GM12873 (cell line): ENCODE data around the gene CRYBG1.

Source experiments
- TF ChIP-seq, protein P1 (sequence below): IDR thresholded peaks from 2 replicates; pipeline ENCODE4 v1.5.1; 2012; ENCODE audit warnings: low read depth, mild to moderate bottlenecking, moderate library complexity, low read length, control low read depth; ENCODE audit not compliant: insufficient read depth; ENCODE audit errors: missing control alignments

CRYBG1 gene

DNA sequence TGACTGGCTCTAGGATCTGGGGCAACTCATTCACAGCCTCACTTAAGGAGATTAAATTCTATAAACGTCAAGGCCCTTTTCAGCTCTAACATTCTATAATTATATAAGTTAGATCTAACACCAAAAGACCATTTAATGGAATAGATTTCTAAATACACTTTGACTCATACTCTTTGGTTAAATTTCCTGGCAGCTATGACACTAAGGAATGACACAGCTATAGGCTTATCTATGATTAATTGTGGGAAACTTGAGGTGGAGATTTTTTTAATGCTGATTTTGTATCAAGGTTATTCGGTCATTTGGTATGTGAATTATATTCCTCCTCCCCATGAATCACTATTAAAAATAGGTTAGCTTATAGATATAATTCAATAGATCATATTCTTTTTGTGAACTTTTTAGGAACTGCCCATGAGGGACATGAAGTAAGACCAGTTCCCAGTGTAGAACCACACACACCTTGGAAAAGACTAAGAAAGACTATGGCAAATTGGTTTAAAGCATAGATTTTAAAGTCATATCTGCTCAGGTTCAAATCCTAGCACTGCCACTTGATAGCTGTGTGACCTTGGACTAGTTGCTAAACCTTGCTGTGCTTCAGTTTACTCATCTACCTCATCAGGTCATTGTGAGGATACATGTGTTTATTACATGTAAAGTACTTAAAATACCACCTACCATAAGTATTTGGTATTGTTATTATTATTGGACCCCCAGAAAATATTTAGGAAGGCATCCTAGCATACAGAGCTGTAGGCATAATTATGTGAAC is 116.0 kb downstream of the CRYBG1 start:
- TF ChIP-seq, protein P1, sequence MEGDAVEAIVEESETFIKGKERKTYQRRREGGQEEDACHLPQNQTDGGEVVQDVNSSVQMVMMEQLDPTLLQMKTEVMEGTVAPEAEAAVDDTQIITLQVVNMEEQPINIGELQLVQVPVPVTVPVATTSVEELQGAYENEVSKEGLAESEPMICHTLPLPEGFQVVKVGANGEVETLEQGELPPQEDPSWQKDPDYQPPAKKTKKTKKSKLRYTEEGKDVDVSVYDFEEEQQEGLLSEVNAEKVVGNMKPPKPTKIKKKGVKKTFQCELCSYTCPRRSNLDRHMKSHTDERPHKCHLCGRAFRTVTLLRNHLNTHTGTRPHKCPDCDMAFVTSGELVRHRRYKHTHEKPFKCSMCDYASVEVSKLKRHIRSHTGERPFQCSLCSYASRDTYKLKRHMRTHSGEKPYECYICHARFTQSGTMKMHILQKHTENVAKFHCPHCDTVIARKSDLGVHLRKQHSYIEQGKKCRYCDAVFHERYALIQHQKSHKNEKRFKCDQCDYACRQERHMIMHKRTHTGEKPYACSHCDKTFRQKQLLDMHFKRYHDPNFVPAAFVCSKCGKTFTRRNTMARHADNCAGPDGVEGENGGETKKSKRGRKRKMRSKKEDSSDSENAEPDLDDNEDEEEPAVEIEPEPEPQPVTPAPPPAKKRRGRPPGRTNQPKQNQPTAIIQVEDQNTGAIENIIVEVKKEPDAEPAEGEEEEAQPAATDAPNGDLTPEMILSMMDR = no peak

DNA sequence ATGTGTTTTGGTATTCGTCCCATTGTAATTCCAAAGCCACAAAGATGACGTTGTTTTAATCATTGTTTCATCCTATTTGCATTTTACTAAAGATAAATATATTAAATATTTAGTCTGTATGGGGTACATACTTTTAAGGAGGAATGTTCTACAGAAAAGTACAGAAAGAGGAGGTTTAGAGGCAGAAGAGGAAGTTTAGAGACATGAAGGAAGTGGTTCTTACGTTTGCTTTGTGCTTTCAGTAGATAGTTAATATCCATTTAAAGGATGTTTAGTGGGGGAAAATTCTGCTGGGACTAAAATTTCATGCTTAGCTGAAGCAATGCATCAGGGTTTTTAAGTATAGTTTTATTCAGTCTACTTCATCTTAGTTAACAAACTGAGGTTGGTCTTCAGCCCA is 116.6 kb downstream of the CRYBG1 start:
- TF ChIP-seq, protein P1 = no peak

DNA sequence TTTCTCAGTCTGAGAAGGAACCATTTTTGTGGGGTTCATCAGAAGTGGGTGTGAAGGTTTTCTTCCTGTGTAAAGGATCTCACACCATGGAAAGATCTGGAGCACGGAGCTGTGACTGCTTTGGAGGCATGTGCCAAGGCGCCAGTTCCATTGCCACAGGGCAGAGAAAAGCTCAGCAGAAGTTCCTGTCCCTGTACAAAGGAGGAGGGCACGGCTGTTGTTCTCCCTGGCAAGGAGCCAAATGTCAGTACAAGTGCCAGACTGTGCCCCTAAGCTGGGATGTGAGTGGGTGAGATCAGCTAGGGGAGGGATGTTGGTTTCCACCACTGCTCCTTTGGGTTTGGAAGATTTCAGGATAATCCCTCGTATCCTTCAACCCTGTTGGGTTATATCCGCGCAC is 117.3 kb downstream of the CRYBG1 start:
- TF ChIP-seq, protein P1 = no peak

DNA sequence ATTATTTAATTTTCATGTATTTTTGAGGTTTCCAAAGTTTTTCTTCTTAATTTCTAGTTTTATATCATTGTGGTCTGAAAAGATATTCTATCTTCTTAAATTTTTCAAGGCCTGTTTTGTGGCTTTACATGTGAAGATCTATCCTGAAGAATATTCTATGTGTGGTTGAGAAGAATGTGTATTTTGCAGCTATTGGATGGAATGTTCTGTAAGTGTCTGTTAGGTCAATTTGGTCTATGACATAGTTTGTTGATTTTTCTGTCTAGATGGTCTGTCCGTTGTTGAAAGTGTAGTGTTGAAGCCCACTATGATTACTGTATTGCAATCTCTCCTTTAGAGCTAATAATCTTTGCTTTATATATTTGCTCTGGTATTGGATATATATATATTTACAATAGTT is 125.7 kb downstream of the CRYBG1 start:
- TF ChIP-seq, protein P1 = no peak

DNA sequence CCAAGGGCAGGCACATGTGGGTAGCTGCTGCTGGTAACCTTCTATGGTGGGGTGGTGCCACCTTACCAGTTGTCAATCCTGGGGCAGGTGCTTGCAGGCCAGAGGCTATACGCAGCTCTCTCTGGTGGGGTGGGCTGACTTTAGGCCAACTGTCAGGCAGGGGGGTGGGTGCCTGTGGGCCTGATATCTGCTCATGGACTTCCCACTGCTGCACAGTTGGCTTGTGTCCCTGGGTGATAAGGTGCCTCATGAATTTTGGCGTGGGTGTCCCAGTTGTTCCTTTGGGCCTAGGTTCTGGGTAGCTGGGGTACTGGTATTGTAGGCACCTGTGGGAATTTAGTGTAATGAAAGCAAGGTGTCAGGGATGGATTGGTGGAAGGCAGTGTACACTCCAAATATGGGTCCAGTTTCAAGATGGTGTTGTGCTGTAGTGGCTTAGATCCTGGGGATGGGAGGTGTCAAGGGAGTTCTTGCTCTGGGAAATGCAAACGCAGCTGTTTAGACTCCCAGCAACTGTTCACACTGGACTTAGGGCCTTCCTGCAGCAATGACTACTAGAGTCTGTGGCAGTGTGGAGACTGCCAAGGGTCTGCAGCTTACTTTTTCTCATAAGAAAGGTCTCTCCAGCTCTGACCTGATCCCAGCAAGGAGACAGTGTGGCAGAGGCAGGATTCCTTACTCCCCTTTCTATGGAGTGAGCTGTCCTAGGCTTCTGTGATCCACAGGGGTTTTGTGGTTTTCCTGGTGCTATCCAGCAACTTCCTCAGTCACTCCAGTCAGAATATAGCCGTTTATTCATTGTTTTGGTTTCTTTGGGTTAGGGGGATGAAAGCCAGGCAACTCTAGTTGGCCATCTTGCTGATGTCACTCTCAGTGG is 128.2 kb downstream of the CRYBG1 start:
- TF ChIP-seq, protein P1 = no peak

DNA sequence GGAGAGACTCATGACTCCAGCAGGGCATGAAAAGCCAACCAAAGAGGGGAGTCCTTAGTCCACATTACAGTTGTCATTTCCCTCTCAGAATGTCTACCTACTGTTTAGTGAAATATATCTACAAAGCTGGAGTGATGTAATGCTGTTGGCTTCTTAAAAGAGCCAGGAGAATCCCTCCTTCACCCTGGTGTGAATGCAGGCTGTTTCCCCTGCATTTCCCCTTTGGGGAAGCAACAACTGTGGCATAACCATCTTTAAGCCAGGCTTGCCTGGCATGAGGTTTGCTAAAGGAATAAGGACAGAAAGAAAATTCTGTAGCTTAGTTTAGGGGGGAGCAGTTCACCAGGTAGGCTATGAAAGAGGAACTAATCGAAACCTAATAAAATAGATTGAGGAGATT is 129.5 kb downstream of the CRYBG1 start:
- TF ChIP-seq, protein P1 = no peak

DNA sequence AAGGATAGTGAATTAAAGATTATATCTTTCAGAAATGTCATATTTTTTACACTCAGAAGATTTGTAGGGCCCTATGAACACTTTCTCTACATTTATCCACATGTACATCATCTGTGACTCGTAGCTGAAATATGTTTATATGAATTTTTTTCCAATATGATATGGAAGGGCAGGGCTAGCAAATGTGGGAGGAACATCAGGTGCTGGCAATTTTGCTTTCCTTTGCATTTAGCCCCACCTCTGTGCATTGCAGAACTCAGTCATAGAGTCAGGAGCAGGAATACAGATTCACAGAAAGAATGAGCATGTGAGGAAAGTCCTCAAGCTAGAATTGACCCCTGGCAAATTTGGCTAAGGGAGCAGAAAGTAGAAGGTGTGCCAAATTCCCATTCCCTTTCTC is 129.9 kb downstream of the CRYBG1 start:
- TF ChIP-seq, protein P1 = no peak
